Gastroesophageal sphincter (tissue), 4 donors: ENCODE data around the gene NISCH. TPM values are rescaled to one million over a fixed set of nuclear protein-coding genes. Genes with fewer than 3 reads are reported as not detected.

Experiments
- ATAC-seq: fragments of 150-250 bp; one replicate; pipeline ENCODE4 v1.9.1; 2016; ENCODE audit warnings: mild to moderate bottlenecking, moderate library complexity
- H3K27ac ChIP-seq, 4 donors: fragments of 200-600 bp; sonication (generic) in 3 of 4; 1 replicate in 3 of 4; 2 replicates in 1 of 4; pipeline ENCODE4 v1.5.1; 2016 to 2019
- H3K27me3 ChIP-seq: fragments of 200-600 bp; sonication (generic); one replicate; pipeline ENCODE4 v1.5.1; 2019
- H3K36me3 ChIP-seq, 2 donors: fragments of 200-600 bp; sonication (generic); one replicate each; pipeline ENCODE4 v1.5.1; 2019; ENCODE audit warnings: control low read depth in 1 of 2
- H3K4me1 ChIP-seq, 3 donors: fragments of 200-600 bp; sonication (generic); 1 replicate in 2 of 3; 2 replicates in 1 of 3; pipeline ENCODE4 v1.5.1; 2016 to 2019; ENCODE audit warnings: control low read depth in 2 of 3
- H3K4me3 ChIP-seq, 2 donors: fragments of 200-600 bp; sonication (generic); one replicate each; pipeline ENCODE4 v1.5.1; 2019; ENCODE audit warnings: mild to moderate bottlenecking in 1 of 2, moderate library complexity in 1 of 2
- H3K9me3 ChIP-seq, 3 donors: fragments of 200-600 bp; sonication (generic); one replicate each; pipeline ENCODE4 v1.5.1; 2017 to 2019; ENCODE audit warnings: control low read depth in 2 of 3
- CTCF ChIP-seq, 4 experiments: fragments of 200-600 bp in 2 of 4; fragments of 450-650 bp in 2 of 4; sonication (generic) in 1 of 4; IDR thresholded peaks; one replicate each; pipeline ENCODE4 v1.5.1; 2017 to 2019; ENCODE audit warnings: antibody characterized with exemption in 4 of 4, mild to moderate bottlenecking in 2 of 4, moderate library complexity in 2 of 4
- EP300 ChIP-seq: sonication (generic); formaldehyde crosslinking; IDR thresholded peaks from one replicate; pipeline ENCODE4 v1.6.1; 2017; ENCODE audit warnings: antibody characterized with exemption, mild to moderate bottlenecking
- POLR2A ChIP-seq, 2 donors: fragments of 450-650 bp; IDR thresholded peaks; one replicate each; pipeline ENCODE4 v1.6.1; 2017; ENCODE audit warnings: antibody characterized with exemption in 2 of 2, mild to moderate bottlenecking in 2 of 2, moderate library complexity in 1 of 2
- POLR2AphosphoS5 ChIP-seq: sonication (generic); formaldehyde crosslinking; IDR thresholded peaks from one replicate; pipeline ENCODE4 v1.6.1; 2017; ENCODE audit warnings: antibody characterized with exemption
- WGBS, 2 donors: methylation state at CpG; one replicate each; pipeline ENCODE4 v1.1.5; 2018; ENCODE audit warnings: low coverage in 1 of 2; 5-methylcytosine and 5-hydroxymethylcytosine counted together
- total RNA-seq, 4 donors: library from RNA; depleted of rRNA; stranded (reverse); fragments of >200 nt; gene quantifications; one replicate each; pipeline ENCODE4 v1.1.0, GENCODE V29; 2016

Gene NISCH
- total RNA-seq, 4 donors from 2014 or later = 56.7 to 95.9 (median 78.9) TPM

GRCh38 chr3:52520141-52520667 is 64.8 kb downstream of the NISCH start:
- peaks cover 0 to 17% (median 4%) of the 10 kb centered on the region in 3 donors for H3K4me1 ChIP-seq
- peaks cover 0 to 52% of the 10 kb centered on the region in 2 donors for H3K36me3 ChIP-seq
- no peak for ATAC-seq
- no peaks in the 10 kb centered on the region for H3K27me3 ChIP-seq
- TF ChIP-seq POLR2AphosphoS5 = no peak
- no peak for TF ChIP-seq EP300
- TF ChIP-seq CTCF (IDR thresholded peaks at IDR 0.05) = no peak
- TF ChIP-seq POLR2A (IDR thresholded peaks at IDR 0.05) = no peak
- no CpG with 5 or more reads among the region's 14 CpGs for whole genome bisulfite sequencing, 2 donors
- no peaks in the 10 kb centered on the region for H3K9me3 ChIP-seq
- no peak overlapping the region for H3K27ac ChIP-seq
- no peak overlapping the region for H3K4me3 ChIP-seq

GRCh38 chr3:52520716-52521487 is 65.5 kb downstream of the NISCH start:
- Histone ChIP-seq H3K36me3 (peaks cover 0 to 56% of the 10 kb centered on the region in 2 donors), H3K27me3 (no peaks in the 10 kb centered on the region), H3K27ac (no peak overlapping the region), H3K4me3 (no peak overlapping the region), H3K9me3 (no peaks in the 10 kb centered on the region), H3K4me1 (peaks cover 0 to 24% (median 4%) of the 10 kb centered on the region in 3 donors)
- TF ChIP-seq CTCF (IDR thresholded peaks at IDR 0.05) = no peak
- TF ChIP-seq EP300 = no peak
- TF ChIP-seq POLR2A (IDR thresholded peaks at IDR 0.05) = no peak
- no peak for TF ChIP-seq POLR2AphosphoS5
- no peak for ATAC-seq
- 86 to 94% methylated on average over 6 to 7 of the region's 20 CpGs for WGBS, 2 donors

- H3K27ac ChIP-seq = no peak overlapping the region
- peaks cover 0 to 30% (median 4%) of the 10 kb centered on the region in 3 donors for H3K4me1 ChIP-seq
- peaks cover 0 to 59% of the 10 kb centered on the region in 2 donors for H3K36me3 ChIP-seq
- H3K27me3 ChIP-seq = no peaks in the 10 kb centered on the region
- no peak for TF ChIP-seq POLR2AphosphoS5
- no peak for TF ChIP-seq POLR2A (IDR thresholded peaks at IDR 0.05)
- no peak overlapping the region for H3K4me3 ChIP-seq
- ATAC-seq = no peak
- H3K9me3 ChIP-seq = no peaks in the 10 kb centered on the region
- WGBS, 2 donors = no CpG with 5 or more reads among the region's 8 CpGs
Observed at GRCh38 chr3:52521488-52521824, 66.1 kb downstream of the NISCH start.

- Histone ChIP-seq H3K27ac (no peak overlapping the region), H3K4me1 (peaks cover 0 to 35% (median 4%) of the 10 kb centered on the region in 3 donors), H3K9me3 (no peaks in the 10 kb centered on the region), H3K4me3 (no peak overlapping the region), H3K27me3 (no peaks in the 10 kb centered on the region), H3K36me3 (peaks cover 0 to 65% of the 10 kb centered on the region in 2 donors)
- 71 to 96% methylated on average over 1 to 14 of the region's 33 CpGs for WGBS, 2 donors
- no peak for ATAC-seq
- TF ChIP-seq POLR2A (IDR thresholded peaks at IDR 0.05) (no peak), CTCF (IDR thresholded peaks at IDR 0.05) (no peak), POLR2AphosphoS5 (no peak), EP300 (no peak)
Observed at GRCh38 chr3:52521881-52522650, 66.7 kb downstream of the NISCH start.

GRCh38 chr3:52522651-52523251 is 67.3 kb downstream of the NISCH start:
- Histone ChIP-seq H3K9me3 (no peaks in the 10 kb centered on the region), H3K27ac (no peak overlapping the region), H3K4me3 (no peak overlapping the region), H3K36me3 (peaks cover 0 to 71% of the 10 kb centered on the region in 2 donors), H3K4me1 (peaks cover 0 to 35% (median 4%) of the 10 kb centered on the region in 3 donors), H3K27me3 (no peaks in the 10 kb centered on the region)
- ATAC-seq = no peak
- 82% methylated on average over 3 of the region's 14 CpGs; no CpG with 5 or more reads in 1 of the 2 donors for WGBS, 2 donors
- no peak for TF ChIP-seq EP300
- TF ChIP-seq POLR2A (IDR thresholded peaks at IDR 0.05) = no peak
- TF ChIP-seq POLR2AphosphoS5 = no peak
- TF ChIP-seq CTCF (IDR thresholded peaks at IDR 0.05) = no peak
